OCI-LY7 (cell line): ENCODE results near the gene DUSP7. TPM values are rescaled to one million over a fixed set of nuclear protein-coding genes. Genes with fewer than 3 reads are reported as not detected.

ENCODE experiments used
- BruUV-seq: library from RNA; stranded (reverse); fragments of 400-500 nt; replicated peaks from 2 replicates; lab custom pipeline; 2021; lab: Mats Ljungman, UMichigan
- CTCF ChIA-PET: fragments of 300-600 bp; sonication (Branson Sonifier 250); formaldehyde crosslinking; loops from one replicate; lab custom pipeline; 2022; ENCODE audit warnings: antibody characterized with exemption; ENCODE audit not compliant: unreplicated experiment; lab: Charles Lee
- POLR2A ChIA-PET: fragments of 300-600 bp; sonication (Branson Sonifier 250); formaldehyde crosslinking; loops from one replicate; lab custom pipeline; 2022; ENCODE audit warnings: antibody characterized with exemption; lab: Charles Lee
- DNase-seq: peaks from one replicate; pipeline ENCODE4 v3.0.0-alpha.2; 2015; ENCODE audit warnings: low spot score
- H2AFZ ChIP-seq: fragments of 200-600 bp; sonication (generic), shearing (Covaris generic); 2 replicates; pipeline ENCODE4 v1.6.1; 2014; ENCODE audit warnings: mild to moderate bottlenecking, antibody characterized with exemption, low read length, moderate library complexity
- H3K27ac ChIP-seq: fragments of 200-600 bp; sonication (generic); 2 replicates; pipeline ENCODE4 v1.5.1; 2014; ENCODE audit warnings: mixed run types, low read depth, mild to moderate bottlenecking, moderate library complexity, low read length, inconsistent platforms; ENCODE audit not compliant: poor library complexity, severe bottlenecking
- H3K36me3 ChIP-seq: fragments of 200-600 bp; sonication (generic); 2 replicates; pipeline ENCODE4 v1.6.1; 2014; ENCODE audit warnings: mild to moderate bottlenecking, antibody characterized with exemption, low read length, moderate library complexity, mixed read lengths; ENCODE audit not compliant: insufficient read depth
- H3K4me1 ChIP-seq: fragments of 200-600 bp; sonication (generic); 2 replicates; pipeline ENCODE4 v1.5.1; 2014; ENCODE audit warnings: mild to moderate bottlenecking, low read length; ENCODE audit not compliant: insufficient read depth, poor library complexity, severe bottlenecking
- H3K4me2 ChIP-seq: fragments of 200-600 bp; sonication (generic); 2 replicates; pipeline ENCODE4 v1.6.1; 2014; ENCODE audit warnings: mild to moderate bottlenecking, low read length
- H3K4me3 ChIP-seq: fragments of 200-600 bp; sonication (generic); 2 replicates; pipeline ENCODE4 v1.5.1; 2014; ENCODE audit warnings: mild to moderate bottlenecking, low read depth, low read length; ENCODE audit not compliant: poor library complexity, severe bottlenecking
- H3K79me2 ChIP-seq: fragments of 200-600 bp; sonication (generic); 2 replicates; pipeline ENCODE4 v1.6.1; 2016; ENCODE audit warnings: low read depth, mild to moderate bottlenecking, low read length, moderate library complexity, mixed read lengths; ENCODE audit not compliant: insufficient read depth
- H3K9me2 ChIP-seq: fragments of 200-600 bp; sonication (generic); 2 replicates; pipeline ENCODE4 v1.6.1; 2016; ENCODE audit warnings: mild to moderate bottlenecking, low read length, mixed read lengths; ENCODE audit not compliant: insufficient read depth
- H3K9me3 ChIP-seq: fragments of 200-600 bp; sonication (generic); 2 replicates; pipeline ENCODE4 v1.6.1; 2014; ENCODE audit warnings: mild to moderate bottlenecking, mixed run types, low read length, mixed read lengths
- H4K20me1 ChIP-seq: fragments of 200-600 bp; sonication (generic); 2 replicates; pipeline ENCODE4 v1.6.1; 2014; ENCODE audit warnings: mild to moderate bottlenecking, antibody characterized with exemption, low read length, moderate library complexity, mixed read lengths; ENCODE audit not compliant: insufficient read depth
- CTCF ChIP-seq: fragments of 200-600 bp; sonication (generic); conservative IDR thresholded peaks from 2 replicates; pipeline ENCODE4 v1.5.1; 2014; ENCODE audit warnings: mild to moderate bottlenecking, antibody characterized with exemption, low read length, moderate library complexity, mixed read lengths
- EZH2phosphoT487 ChIP-seq: fragments of 200-600 bp; sonication (generic); IDR thresholded peaks from 2 replicates; pipeline ENCODE4 v1.6.1; 2018; ENCODE audit warnings: low read depth, borderline replicate concordance, mild to moderate bottlenecking, mixed run types, antibody characterized with exemption, low read length, moderate library complexity, mixed read lengths
- intact Hi-C: fragments of 100-400 bp; cut with micrococcal nuclease; formaldehyde crosslinking; loops from one replicate; pipeline ENCODE4 v1.10.0; 2022; ENCODE audit not compliant: unreplicated experiment
- total RNA-seq, 2 experiments: library from RNA; depleted of rRNA in 1 of 2; stranded (reverse); fragments of >200 nt in 1 of 2; shearing (Covaris generic) in 1 of 2; gene quantifications; 2 replicates each; pipeline ENCODE4 v1.2.3, GENCODE V29; 2014 to 2022

The DUSP7 gene
- total RNA-seq, 2 experiments from 2014 or later: 11.4 to 14.4 TPM

- no peak overlapping the region for H2AFZ ChIP-seq
- TF ChIP-seq CTCF (no peak), EZH2phosphoT487 (no peak)
- no peak overlapping the region for H3K27ac ChIP-seq
- ChIA-PET CTCF (interaction anchor here (0.6 to 1.1 kb wide), 2 partner anchors 12 to 25 kb away, joined by 3 to 6 read pairs; no protein-coding TSS in a partner anchor), POLR2A (interaction anchor here (1.4 kb wide), 1 partner anchor 21 kb away, joined by 3 read pairs; no protein-coding TSS in a partner anchor)
- no peaks in the 10 kb centered on the region for H3K79me2 ChIP-seq
- H3K36me3 ChIP-seq: no peaks in the 10 kb centered on the region
- no peaks in the 10 kb centered on the region for H3K9me3 ChIP-seq
- no peaks in the 10 kb centered on the region for H3K9me2 ChIP-seq
- no TSS peak for BruUV-seq
- no peaks in the 10 kb centered on the region for H4K20me1 ChIP-seq
- no peak for DNase-seq
- H3K4me1 ChIP-seq: no peaks in the 10 kb centered on the region
- H3K4me3 ChIP-seq: no peak overlapping the region
- no peak overlapping the region for H3K4me2 ChIP-seq
- intact Hi-C loops: no loop called here
Measured at GRCh38 chr3:52031896-52032295, 24.5 kb downstream of the DUSP7 start.

GRCh38 chr3:52030714-52031310, 25.6 kb downstream of the DUSP7 start:
- ChIA-PET CTCF (interaction anchor here (1.1 kb wide), 1 partner anchor 26 kb away, joined by 6 read pairs; no protein-coding TSS in a partner anchor), POLR2A (interaction anchor here (1.4 kb wide), 1 partner anchor 22 kb away, joined by 3 read pairs; no protein-coding TSS in a partner anchor)
- Histone ChIP-seq H3K36me3 (no peaks in the 10 kb centered on the region), H3K27ac (no peak overlapping the region), H3K9me2 (no peaks in the 10 kb centered on the region), H2AFZ (no peak overlapping the region), H3K4me1 (no peaks in the 10 kb centered on the region), H3K4me3 (no peak overlapping the region), H4K20me1 (no peaks in the 10 kb centered on the region), H3K9me3 (no peaks in the 10 kb centered on the region), H3K79me2 (no peaks in the 10 kb centered on the region), H3K4me2 (no peak overlapping the region)
- intact Hi-C loops: no loop called here
- no peak for DNase-seq
- no TSS peak for BruUV-seq
- TF ChIP-seq EZH2phosphoT487 (no peak), CTCF (no peak)

GRCh38 chr3:52029535-52029934, 26.8 kb downstream of the DUSP7 start:
- Histone ChIP-seq H3K27ac (no peak overlapping the region), H3K4me3 (no peak overlapping the region)
- POLR2A ChIA-PET: no interaction called here

More at GRCh38 chr3:52029535-52029934, 26.8 kb downstream of the DUSP7 start:
- H3K79me2 ChIP-seq: no peaks in the 10 kb centered on the region
- no peak overlapping the region for H2AFZ ChIP-seq
- H3K4me2 ChIP-seq: no peak overlapping the region
- no peaks in the 10 kb centered on the region for H3K4me1 ChIP-seq
- H3K9me2 ChIP-seq: no peaks in the 10 kb centered on the region
- no peak for DNase-seq
- intact Hi-C loops: no loop called here
- BruUV-seq: no TSS peak
- H4K20me1 ChIP-seq: no peaks in the 10 kb centered on the region
- H3K36me3 ChIP-seq: no peaks in the 10 kb centered on the region
- TF ChIP-seq EZH2phosphoT487 (no peak), CTCF (no peak)
- no peaks in the 10 kb centered on the region for H3K9me3 ChIP-seq
- CTCF ChIA-PET: no interaction called here
